HG03378 (cell line): ENCODE data around the gene TIMP1.

ENCODE experiments used
- ATAC-seq: cut with Tn5 transposase; IDR thresholded peaks from one replicate; pipeline ENCODE4 v1.9.1; 2021; ENCODE audit warnings: mild to moderate bottlenecking, moderate library complexity; ENCODE audit not compliant: unreplicated experiment

The TIMP1 gene

GRCh38 chrX:47633689-47634590 lies 51.7 kb downstream of the TIMP1 start:
- ATAC-seq: no peak

GRCh38 chrX:47634871-47635575 lies 52.8 kb downstream of the TIMP1 start:
- no peak for ATAC-seq
